GM12864 (cell line): Measurements from ENCODE around the gene JARID2.

Experiments
- DNase-seq: peaks from one replicate; pipeline ENCODE4 v3.0.0-alpha.2; 2011; ENCODE audit warnings: low read depth
- H3K4me3 ChIP-seq: 2 replicates; pipeline ENCODE4 v1.5.1; 2011; ENCODE audit warnings: mild to moderate bottlenecking, low read depth, low read length, control low read depth
- CTCF ChIP-seq: IDR thresholded peaks from 2 replicates; pipeline ENCODE4 v1.5.1; 2011; ENCODE audit warnings: low read depth, mild to moderate bottlenecking, moderate library complexity, low read length, control low read depth, inconsistent platforms; ENCODE audit errors: missing control alignments

The JARID2 gene

GRCh38 chr6:15503346-15503680 is 257.4 kb downstream of the JARID2 start:
- TF ChIP-seq CTCF: no peak
- H3K4me3 ChIP-seq: no peak overlapping the region
- no peak for DNase-seq

GRCh38 chr6:15504040-15504495 is 258.2 kb downstream of the JARID2 start:
- no peak overlapping the region for H3K4me3 ChIP-seq
- no peak for TF ChIP-seq CTCF

GRCh38 chr6:15504581-15505350 is 258.9 kb downstream of the JARID2 start:
- no peak overlapping the region for H3K4me3 ChIP-seq
- no peak for TF ChIP-seq CTCF
- DNase-seq: no peak

More at GRCh38 chr6:15504040-15504495, 258.2 kb downstream of the JARID2 start:
- DNase-seq: no peak

GRCh38 chr6:15505463-15505918 is 259.6 kb downstream of the JARID2 start:
- H3K4me3 ChIP-seq: no peak overlapping the region
- no peak for DNase-seq
- TF ChIP-seq CTCF: no peak

GRCh38 chr6:15506066-15506465 is 260.2 kb downstream of the JARID2 start:
- H3K4me3 ChIP-seq: no peak overlapping the region
- TF ChIP-seq CTCF: no peak
- DNase-seq: no peak

GRCh38 chr6:15507221-15507620 is 261.4 kb downstream of the JARID2 start:
- TF ChIP-seq CTCF: no peak
- DNase-seq: no peak
- no peak overlapping the region for H3K4me3 ChIP-seq

GRCh38 chr6:15507746-15508145 is 261.9 kb downstream of the JARID2 start:
- no peak for TF ChIP-seq CTCF
- no peak for DNase-seq
- no peak overlapping the region for H3K4me3 ChIP-seq
